Lower lobe of right lung (tissue), 2 donors: Measurements from ENCODE around the gene TTLL10. TPM values are rescaled to one million over a fixed set of nuclear protein-coding genes. Genes with fewer than 3 reads are reported as not detected.

ENCODE experiments used
- ATAC-seq, 2 donors: fragments of 200-7000 bp; cut with Tn5 transposase; one replicate each; pipeline ENCODE4 v1.9.1; 2020 to 2022; ENCODE audit warnings: mild to moderate bottlenecking in 2 of 2, moderate library complexity in 2 of 2
- DNase-seq: peaks from one replicate; pipeline ENCODE4 v3.0.0-alpha.2; 2020
- H3K27ac ChIP-seq: fragments of 200-600 bp; one replicate; pipeline ENCODE4 v1.8.0; 2022
- H3K27me3 ChIP-seq: fragments of 200-600 bp; one replicate; pipeline ENCODE4 v1.8.0; 2022; ENCODE audit warnings: low read depth
- H3K36me3 ChIP-seq: fragments of 200-600 bp; one replicate; pipeline ENCODE4 v1.8.0; 2022; ENCODE audit warnings: mild to moderate bottlenecking
- H3K4me1 ChIP-seq: fragments of 200-600 bp; one replicate; pipeline ENCODE4 v1.8.0; 2022
- H3K4me3 ChIP-seq: fragments of 200-600 bp; one replicate; pipeline ENCODE4 v1.8.0; 2022; ENCODE audit warnings: mild to moderate bottlenecking
- H3K9me3 ChIP-seq: fragments of 200-600 bp; one replicate; pipeline ENCODE4 v1.8.0; 2022
- intact Hi-C: fragments of 100-400 bp; cut with DNase I; formaldehyde crosslinking; loops from one replicate; pipeline ENCODE4 v1.11.0; 2022
- total RNA-seq: library from RNA; stranded (reverse); fragmentation: NEBNext Ultra II Directional; extraction: Animal tissue kit (Norgen Biotek cat#: 25700); gene quantifications from one replicate; pipeline ENCODE4 v1.2.1, GENCODE V29; 2021
- TF ChIP-seq, protein P1 (sequence below): fragments of 200-600 bp; IDR thresholded peaks from one replicate; pipeline ENCODE4 v1.8.0; 2022; ENCODE audit warnings: antibody characterized with exemption, mild to moderate bottlenecking
- donor health status: DM: no; HTN: yes; CAD: no; lungs with severe emphysema.

The TTLL10 gene
- total RNA-seq, 1 donor from 2014 or later, result 6.6 TPM

- DNase-seq, result no peak
- H3K4me1 ChIP-seq, result peaks cover 15% of the 10 kb centered on the region
- peak overlapping the region; percentile 77 for H3K27ac ChIP-seq
Measured at GRCh38 chr1:1163538-1164070, 10.1 kb upstream of the TTLL10 start.

GRCh38 chr1:1164361-1164700 lies 9.3 kb upstream of the TTLL10 start:
- H3K9me3 ChIP-seq, result no peaks in the 10 kb centered on the region
- peak overlapping the region; percentile 54 for H3K4me3 ChIP-seq
- DNase-seq (no peak), ATAC-seq (no peak)
- H3K27ac ChIP-seq, result no peak overlapping the region
- intact Hi-C loops, result no loop called here
- no peaks in the 10 kb centered on the region for H3K36me3 ChIP-seq
- TF ChIP-seq, protein P1, sequence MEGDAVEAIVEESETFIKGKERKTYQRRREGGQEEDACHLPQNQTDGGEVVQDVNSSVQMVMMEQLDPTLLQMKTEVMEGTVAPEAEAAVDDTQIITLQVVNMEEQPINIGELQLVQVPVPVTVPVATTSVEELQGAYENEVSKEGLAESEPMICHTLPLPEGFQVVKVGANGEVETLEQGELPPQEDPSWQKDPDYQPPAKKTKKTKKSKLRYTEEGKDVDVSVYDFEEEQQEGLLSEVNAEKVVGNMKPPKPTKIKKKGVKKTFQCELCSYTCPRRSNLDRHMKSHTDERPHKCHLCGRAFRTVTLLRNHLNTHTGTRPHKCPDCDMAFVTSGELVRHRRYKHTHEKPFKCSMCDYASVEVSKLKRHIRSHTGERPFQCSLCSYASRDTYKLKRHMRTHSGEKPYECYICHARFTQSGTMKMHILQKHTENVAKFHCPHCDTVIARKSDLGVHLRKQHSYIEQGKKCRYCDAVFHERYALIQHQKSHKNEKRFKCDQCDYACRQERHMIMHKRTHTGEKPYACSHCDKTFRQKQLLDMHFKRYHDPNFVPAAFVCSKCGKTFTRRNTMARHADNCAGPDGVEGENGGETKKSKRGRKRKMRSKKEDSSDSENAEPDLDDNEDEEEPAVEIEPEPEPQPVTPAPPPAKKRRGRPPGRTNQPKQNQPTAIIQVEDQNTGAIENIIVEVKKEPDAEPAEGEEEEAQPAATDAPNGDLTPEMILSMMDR, result no peak
- H3K4me1 ChIP-seq, result peaks cover 8% of the 10 kb centered on the region
- peaks cover 19% of the 10 kb centered on the region for H3K27me3 ChIP-seq

More at GRCh38 chr1:1163538-1164070, 10.1 kb upstream of the TTLL10 start:
- H3K27me3 ChIP-seq, result peaks cover 13% of the 10 kb centered on the region
- no peaks in the 10 kb centered on the region for H3K9me3 ChIP-seq
- TF ChIP-seq, protein P1, result no peak
- intact Hi-C loops, result no loop called here
- H3K36me3 ChIP-seq, result no peaks in the 10 kb centered on the region
- peak overlapping the region; percentile 54 for H3K4me3 ChIP-seq
- ATAC-seq, result peak; percentile 0 to 25

GRCh38 chr1:1164701-1165451 lies 8.8 kb upstream of the TTLL10 start:
- Histone ChIP-seq H3K27ac (no peak overlapping the region), H3K4me1 (peaks cover 8% of the 10 kb centered on the region), H3K36me3 (no peaks in the 10 kb centered on the region), H3K9me3 (no peaks in the 10 kb centered on the region), H3K4me3 (peak overlapping the region; percentile 54), H3K27me3 (peaks cover 24% of the 10 kb centered on the region)
- peak; percentile 3 to 4 for ATAC-seq
- intact Hi-C loops, result no loop called here
- no peak for DNase-seq
- TF ChIP-seq, protein P1, result no peak

DNA sequence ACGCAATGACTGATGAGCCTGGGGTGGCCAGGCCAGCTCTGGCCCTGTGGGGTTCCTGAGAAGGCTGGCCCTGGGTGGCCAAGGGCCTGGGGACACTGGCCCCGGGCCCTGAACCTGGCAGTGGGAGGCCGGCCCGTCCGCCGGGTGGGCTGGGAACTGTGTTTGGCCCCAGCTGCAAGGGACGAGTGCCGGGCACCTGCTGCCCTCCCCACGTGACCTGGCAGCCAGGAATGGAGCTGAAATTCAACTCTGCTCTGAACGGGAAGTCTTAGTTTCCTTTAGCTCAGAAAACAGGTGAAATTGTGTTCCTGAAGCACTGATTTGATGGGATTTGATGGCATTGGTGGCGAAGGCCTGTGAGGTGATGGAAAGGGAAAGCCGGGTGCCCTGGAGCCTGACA lies 8.2 kb upstream of the TTLL10 start:
- no peak for ATAC-seq
- H3K9me3 ChIP-seq, result no peaks in the 10 kb centered on the region
- peaks cover 29% of the 10 kb centered on the region for H3K27me3 ChIP-seq
- peaks cover 8% of the 10 kb centered on the region for H3K4me1 ChIP-seq
- H3K27ac ChIP-seq, result no peak overlapping the region
- H3K4me3 ChIP-seq, result no peak overlapping the region
- DNase-seq, result no peak
- H3K36me3 ChIP-seq, result no peaks in the 10 kb centered on the region
- TF ChIP-seq, protein P1, result no peak
- intact Hi-C loops, result no loop called here

- no peak for DNase-seq
- TF ChIP-seq, protein P1, result no peak
- intact Hi-C loops, result no loop called here
- peaks cover 8% of the 10 kb centered on the region for H3K4me1 ChIP-seq
- no peaks in the 10 kb centered on the region for H3K36me3 ChIP-seq
- no peak overlapping the region for H3K27ac ChIP-seq
- ATAC-seq, result no peak
- no peaks in the 10 kb centered on the region for H3K9me3 ChIP-seq
- H3K27me3 ChIP-seq, result peaks cover 33% of the 10 kb centered on the region
- no peak overlapping the region for H3K4me3 ChIP-seq
Measured at GRCh38 chr1:1165900-1166421, 7.7 kb upstream of the TTLL10 start.
